Measurements from ENCODE around the gene AP1S1.

AP1S1 gene

DNA sequence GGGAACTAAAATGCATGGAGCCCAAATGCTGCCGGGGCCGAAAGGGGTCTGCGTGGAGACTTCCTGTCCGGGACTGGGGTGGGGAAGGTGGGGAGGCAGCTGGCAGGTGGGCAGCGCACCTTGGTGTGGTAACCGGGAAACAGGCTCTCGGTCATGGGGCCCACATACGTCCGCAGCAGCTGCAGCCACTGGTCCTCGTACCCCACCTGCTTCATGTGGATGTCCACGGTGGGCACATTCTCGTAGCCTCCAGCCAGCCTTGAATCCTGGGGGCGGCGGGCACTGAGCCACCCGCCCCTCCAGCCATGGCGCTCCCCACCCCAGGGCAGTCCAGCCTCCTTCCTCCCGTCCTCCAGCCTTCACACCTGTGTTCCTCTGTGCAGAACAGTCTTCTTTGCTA, 53.2 kb downstream of the AP1S1 start:
- CTCF ChIA-PET: no interaction called here
- TF ChIP-seq FOXK2 (IDR thresholded peaks at IDR 0.05) (no peak), ARNT (IDR thresholded peaks at IDR 0.05) (no peak), LEF1 (IDR thresholded peaks at IDR 0.05; ENCODE audit: borderline replicate concordance) (no peak), NFRKB (IDR thresholded peaks at IDR 0.05) (no peak), L3MBTL2 (conservative IDR thresholded peaks at IDR 0.05) (no peak), ZNF384 (IDR thresholded peaks at IDR 0.05) (no peak), TARDBP (IDR thresholded peaks at IDR 0.05) (no peak), HDGF (IDR thresholded peaks at IDR 0.05; ENCODE audit: borderline replicate concordance) (no peak), SP1 (IDR thresholded peaks at IDR 0.05) (no peak), SUZ12 (IDR thresholded peaks at IDR 0.05) (no peak), BHLHE40 (IDR thresholded peaks at IDR 0.05; ENCODE audit: borderline replicate concordance) (no peak), FOXA1 (IDR thresholded peaks at IDR 0.05) (no peak)
- TF ChIP-seq, protein P1, sequence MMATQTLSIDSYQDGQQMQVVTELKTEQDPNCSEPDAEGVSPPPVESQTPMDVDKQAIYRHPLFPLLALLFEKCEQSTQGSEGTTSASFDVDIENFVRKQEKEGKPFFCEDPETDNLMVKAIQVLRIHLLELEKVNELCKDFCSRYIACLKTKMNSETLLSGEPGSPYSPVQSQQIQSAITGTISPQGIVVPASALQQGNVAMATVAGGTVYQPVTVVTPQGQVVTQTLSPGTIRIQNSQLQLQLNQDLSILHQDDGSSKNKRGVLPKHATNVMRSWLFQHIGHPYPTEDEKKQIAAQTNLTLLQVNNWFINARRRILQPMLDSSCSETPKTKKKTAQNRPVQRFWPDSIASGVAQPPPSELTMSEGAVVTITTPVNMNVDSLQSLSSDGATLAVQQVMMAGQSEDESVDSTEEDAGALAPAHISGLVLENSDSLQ (IDR thresholded peaks at IDR 0.05): no peak

DNA sequence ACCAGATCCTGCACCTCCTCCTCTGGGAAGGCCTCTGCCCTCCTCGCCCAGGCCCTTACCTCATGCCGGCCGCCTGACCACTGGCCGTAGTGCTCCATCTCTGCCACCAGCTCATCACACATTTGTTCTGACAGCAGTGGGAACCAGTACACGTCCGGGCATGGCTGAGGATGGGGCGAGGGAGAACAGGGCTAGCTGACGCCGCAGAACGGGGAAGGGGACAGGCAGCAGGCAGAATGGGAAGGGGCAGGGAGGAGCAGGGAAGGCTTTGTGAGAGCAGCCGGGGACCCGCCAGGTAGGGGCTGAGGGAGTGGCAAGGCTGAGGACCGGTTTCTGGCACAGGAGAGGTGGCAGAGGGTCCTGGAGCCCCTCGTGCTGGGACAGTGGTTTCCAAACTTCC, 54.5 kb downstream of the AP1S1 start:
- DNase-seq (ENCODE audit: extremely low spot score): no peak
- ChIA-PET POLR2A (no interaction called here), CTCF (no interaction called here)
- no peak for TF ChIP-seq SUZ12 (IDR thresholded peaks at IDR 0.05)
- no peak for TF ChIP-seq ARNT (IDR thresholded peaks at IDR 0.05)
- no peak for TF ChIP-seq FOXK2 (IDR thresholded peaks at IDR 0.05)

More for the DNA sequence above, 53.2 kb downstream of the AP1S1 start:
- DNase-seq (ENCODE audit: extremely low spot score): no peak
- POLR2A ChIA-PET: interaction anchor here (0.9 kb wide), 1 partner anchor 10 kb away, joined by 3 read pairs; the partner anchor contains the start of gene ZNHIT1

DNA sequence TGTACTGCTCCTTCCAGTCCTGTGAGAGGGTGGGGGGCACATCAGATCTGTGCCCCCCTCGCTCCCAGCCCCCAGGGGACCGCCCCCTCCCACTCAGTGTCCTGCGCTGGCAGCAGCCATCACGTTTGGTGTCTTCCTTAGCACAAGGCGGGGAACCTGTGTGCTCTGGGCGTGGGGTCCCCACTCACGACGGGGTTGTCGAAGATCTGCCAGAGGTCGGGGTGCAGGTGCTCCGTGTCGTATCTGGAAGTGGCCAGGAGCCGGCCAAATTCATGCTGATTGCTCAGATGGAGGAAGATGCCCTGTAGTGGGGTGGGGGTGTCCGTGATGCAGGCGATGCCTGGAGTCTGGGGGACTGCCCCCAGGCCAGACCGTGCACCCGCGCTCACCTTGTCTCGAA, 55.9 kb downstream of the AP1S1 start:
- ChIA-PET CTCF (interaction anchor here (0.6 kb wide), 1 partner anchor 65 kb away, joined by 7 read pairs; no protein-coding TSS in a partner anchor), POLR2A (no interaction called here)
- TF ChIP-seq HDGF (IDR thresholded peaks at IDR 0.05; ENCODE audit: borderline replicate concordance) (no peak), ZNF384 (IDR thresholded peaks at IDR 0.05) (no peak), LEF1 (IDR thresholded peaks at IDR 0.05; ENCODE audit: borderline replicate concordance) (no peak), ELF4 (IDR thresholded peaks at IDR 0.05) (no peak), FOXA1 (IDR thresholded peaks at IDR 0.05) (no peak), BHLHE40 (IDR thresholded peaks at IDR 0.05; ENCODE audit: borderline replicate concordance) (no peak), L3MBTL2 (conservative IDR thresholded peaks at IDR 0.05) (no peak), FOXK2 (IDR thresholded peaks at IDR 0.05) (no peak), ARNT (IDR thresholded peaks at IDR 0.05) (no peak), SP1 (IDR thresholded peaks at IDR 0.05) (no peak)
- TF ChIP-seq, protein P1 (IDR thresholded peaks at IDR 0.05): no peak
- no peak for DNase-seq (ENCODE audit: extremely low spot score)
